K562 (cell line): ENCODE measurements around the gene INPP5D. TPM values are rescaled to one million over a fixed set of nuclear protein-coding genes. Genes with fewer than 3 reads are reported as not detected.

Experiments
- ATAC-seq: fragments of 200-7000 bp; cut with Tn5 transposase; 3 replicates; pipeline ENCODE4 v1.9.1; 2020; ENCODE audit warnings: moderate library complexity
- BruUV-seq: library from RNA; stranded (reverse); fragments of 400-500 nt; replicated peaks from 2 replicates; lab custom pipeline; 2021; lab: Mats Ljungman, UMichigan
- CTCF ChIA-PET: fragments of 300-600 bp; formaldehyde crosslinking; extraction: SDS; loops from one replicate; lab custom pipeline; 2021; ENCODE audit warnings: low intra/inter-chr PET ratio; lab: Yijun Ruan, JAX
- POLR2A ChIA-PET: fragments of 300-600, 350-650 bp; sonication (Branson Sonifier 250); formaldehyde crosslinking; extraction: SDS; loops from one replicate; lab custom pipeline; 2021; ENCODE audit warnings: antibody characterized with exemption, inconsistent platforms; lab: Yijun Ruan, JAX
- DNase-seq, 4 experiments: peaks; one replicate each; pipeline versions ENCODE4 v3.0.0 to v3.0.0-alpha.2; 2011 to 2018; ENCODE audit warnings: low spot score in 3 of 4, mixed read lengths in 3 of 4; ENCODE audit errors: extremely low read depth in 1 of 4
- FAIRE-seq: peaks from 2 replicates; lab custom pipeline; 2011; peaks lifted over from hg19 to GRCh38; lab: Jason Lieb, UNC
- H2AFZ ChIP-seq: 2 replicates; pipeline ENCODE4 v1.6.0; 2011; ENCODE audit warnings: low read depth, low read length, control low read depth, inconsistent platforms
- H3K27ac ChIP-seq: fragments of 200-600 bp; 3 replicates; pipeline ENCODE4 v1.8.0; 2011; ENCODE audit warnings: low read depth, mild to moderate bottlenecking, control low read depth, inconsistent platforms, low read length, moderate library complexity, mixed read lengths; ENCODE audit errors: extremely low read depth
- H3K27me3 ChIP-seq, 2 experiments: fragments of 300-600 bp in 1 of 2; 2 replicates in 1 of 2; 3 replicates in 1 of 2; pipeline versions ENCODE4 v1.6.0 to v1.8.0; 2011; ENCODE audit warnings: inconsistent platforms in 2 of 2, low read length in 2 of 2, mild to moderate bottlenecking in 1 of 2, mixed read lengths in 1 of 2, moderate library complexity in 1 of 2; ENCODE audit not compliant: control insufficient read depth in 2 of 2, insufficient read depth in 2 of 2
- H3K36me3 ChIP-seq: fragments of 300-600 bp; 3 replicates; pipeline ENCODE4 v1.8.0; 2011; ENCODE audit warnings: mild to moderate bottlenecking, low read length, inconsistent platforms; ENCODE audit not compliant: control insufficient read depth, insufficient read depth
- H3K4me1 ChIP-seq, 2 experiments: fragments of 200-600 bp in 1 of 2; replicated peaks in 1 of 2; 2 replicates in 1 of 2; 3 replicates in 1 of 2; pipeline versions ENCODE4 v1.5.1 to v1.8.0; 2011; ENCODE audit warnings: inconsistent platforms in 2 of 2, low read length in 2 of 2, mild to moderate bottlenecking in 1 of 2, mixed read lengths in 1 of 2, moderate library complexity in 1 of 2; ENCODE audit not compliant: control insufficient read depth in 2 of 2, insufficient read depth in 2 of 2
- H3K4me2 ChIP-seq: 2 replicates; pipeline ENCODE4 v1.6.1; 2011; ENCODE audit warnings: low read length, control low read depth, inconsistent platforms, mixed read lengths; ENCODE audit not compliant: insufficient read depth
- H3K4me3 ChIP-seq: fragments of 200-600 bp; sonication (generic), shearing (Covaris generic); 2 replicates; pipeline ENCODE4 v1.5.1; 2016; ENCODE audit warnings: control low read depth, inconsistent platforms
- H3K79me2 ChIP-seq: fragments of 200-600 bp; 3 replicates; pipeline ENCODE4 v1.8.0; 2011; ENCODE audit warnings: low read length, inconsistent platforms; ENCODE audit not compliant: control insufficient read depth, insufficient read depth
- H3K9ac ChIP-seq, 2 experiments: 2 replicates each; pipeline versions ENCODE4 v1.6.0 to v1.6.1; 2011; ENCODE audit warnings: low read depth in 2 of 2, low read length in 2 of 2, control low read depth in 1 of 2, inconsistent platforms in 1 of 2, mild to moderate bottlenecking in 1 of 2, mixed read lengths in 1 of 2; ENCODE audit not compliant: insufficient read depth in 1 of 2
- H3K9me1 ChIP-seq: one replicate; pipeline ENCODE4 v1.6.0; 2011; ENCODE audit warnings: inconsistent platforms, mild to moderate bottlenecking, low read length, moderate library complexity; ENCODE audit not compliant: control insufficient read depth, insufficient read depth
- H3K9me3 ChIP-seq: replicated peaks from 2 replicates; pipeline ENCODE4 v1.5.1; 2011; ENCODE audit warnings: low read depth, low read length, inconsistent platforms; ENCODE audit not compliant: control insufficient read depth, insufficient read depth
- H4K20me1 ChIP-seq: replicated peaks from 2 replicates; pipeline ENCODE4 v1.6.1; 2011; ENCODE audit warnings: low read length, inconsistent platforms, mixed read lengths; ENCODE audit not compliant: control insufficient read depth, insufficient read depth
- CEBPG ChIP-seq, 3 experiments: fragments of 200-800 bp in 1 of 3; sonication (Bioruptor generic) in 1 of 3; sonication (generic) in 1 of 3; formaldehyde crosslinking in 1 of 3; IDR thresholded peaks in 2 of 3; conservative IDR thresholded peaks in 1 of 3; 2 replicates each; pipeline versions ENCODE4 v1.6.1 to v1.8.0; 2016 to 2022; ENCODE audit warnings: missing compliant biosample characterization in 2 of 3, missing genetic modification characterization in 2 of 3, mild to moderate bottlenecking in 1 of 3, missing genetic modification reagents in 1 of 3
- ELF4 ChIP-seq: fragments of 450-650 bp; formaldehyde crosslinking; IDR thresholded peaks from 2 replicates; pipeline ENCODE4 v1.4.0; 2022; ENCODE audit warnings: missing genetic modification characterization
- FOXA1 ChIP-seq: fragments of 450-650 bp; IDR thresholded peaks from 2 replicates; pipeline ENCODE4 v1.6.1; 2016; ENCODE audit warnings: mild to moderate bottlenecking, borderline replicate concordance
- FOXM1 ChIP-seq, 2 experiments: fragments of 450-650 bp in 1 of 2; sonication (generic) in 1 of 2; formaldehyde crosslinking in 1 of 2; IDR thresholded peaks; 2 replicates each; pipeline versions ENCODE4 v1.6.1 to v1.9.0; 2017 to 2022; ENCODE audit warnings: low read depth in 2 of 2, mild to moderate bottlenecking in 2 of 2, missing genetic modification reagents in 1 of 2, moderate library complexity in 1 of 2
- KLF16 ChIP-seq: IDR thresholded peaks from 2 replicates; pipeline ENCODE4 v1.6.1; 2016; ENCODE audit warnings: antibody characterized with exemption
- MECOM ChIP-seq: fragments of 250-450 bp; sonication (Bioruptor Pico); IDR thresholded peaks from 2 replicates; pipeline ENCODE4 v1.8.0; 2022; ENCODE audit warnings: inconsistent platforms
- OTX1 ChIP-seq: fragments of 450-650 bp; formaldehyde crosslinking; IDR thresholded peaks from 2 replicates; pipeline ENCODE4 v1.4.0; 2022; ENCODE audit warnings: mild to moderate bottlenecking
- PML ChIP-seq: IDR thresholded peaks from 2 replicates; pipeline ENCODE4 v1.6.1; 2012; ENCODE audit warnings: low read length, inconsistent platforms
- RFX5 ChIP-seq: IDR thresholded peaks from 2 replicates; pipeline ENCODE4 v1.6.1; 2011; ENCODE audit warnings: low read depth, mild to moderate bottlenecking, improper control_type of control experiment, low read length
- RFX7 ChIP-seq: fragments of 250-450 bp; sonication (Bioruptor Pico); IDR thresholded peaks from 2 replicates; pipeline ENCODE4 v1.5.1; 2021; ENCODE audit warnings: mild to moderate bottlenecking
- U2AF1 ChIP-seq: fragments of 200-400 bp; formaldehyde crosslinking; optimal IDR thresholded peaks from 2 replicates; pipeline ENCODE3; 2017; ENCODE audit warnings: mild to moderate bottlenecking, low read depth, low read length, moderate library complexity
- ZC3H8 ChIP-seq: fragments of 450-650 bp; IDR thresholded peaks from 2 replicates; pipeline ENCODE4 v1.6.1; 2017
- ZFPM2 ChIP-seq: fragments of 250-450 bp; sonication (Bioruptor Pico); IDR thresholded peaks from 2 replicates; pipeline ENCODE4 v1.5.1; 2022; ENCODE audit warnings: mild to moderate bottlenecking
- ZNF239 ChIP-seq: fragments of 250-450 bp; sonication (Bioruptor Pico); IDR thresholded peaks from 2 replicates; pipeline ENCODE4 v1.4.0; 2020; ENCODE audit warnings: mild to moderate bottlenecking
- ZNF408 ChIP-seq: fragments of 250-450 bp; sonication (Bioruptor Pico); IDR thresholded peaks from 2 replicates; pipeline ENCODE4 v1.4.0; 2020; ENCODE audit warnings: low read depth, mild to moderate bottlenecking, moderate library complexity
- WGBS: fragments of 100-300 bp; shearing (Covaris generic); methylation state at CpG from one replicate; pipeline ENCODE4 v1.1.6; 2016; ENCODE audit warnings: low coverage, mixed read lengths; ENCODE audit not compliant: insufficient coverage; ENCODE audit errors: missing lambda C conversion rate; 5-methylcytosine and 5-hydroxymethylcytosine counted together
- in situ Hi-C: fragments of 300-500 bp; cut with MboI; formaldehyde crosslinking; loops from 4 replicates; pipeline ENCODE4 v1.15.0; 2018; ENCODE audit warnings: inconsistent platforms, mixed read lengths
- intact Hi-C: fragments of 100-400 bp; cut with micrococcal nuclease; formaldehyde crosslinking; loops from 2 replicates; pipeline ENCODE4 v1.14.2; 2022
- polyA plus RNA-seq, 8 experiments: library from polyadenylated mRNA; depleted of rRNA in 4 of 8; stranded (reverse) in 5 of 8; unstranded in 3 of 8; fragments of >200 nt; fragmentation: Nextera tagmentation in 2 of 8; fragmentation: Illumina TruSeq in 1 of 8; extraction: Ambion mirVana in 2 of 8; extraction: Trizol in 1 of 8; gene quantifications; 2 replicates each; pipeline versions ENCODE4 v1.2.1 to v1.2.3, GENCODE V29; 2011 to 2014; ENCODE audit warnings: inconsistent platforms in 1 of 8, missing spikeins in 1 of 8
- total RNA-seq, 7 experiments: library from RNA; depleted of rRNA in 6 of 7; stranded (reverse); fragments of >200 nt in 6 of 7; fragmentation: Illumina TruSeq in 2 of 7; extraction: Trizol in 2 of 7; gene quantifications; 2 replicates each; pipeline versions ENCODE4 v1.2.1 to v1.2.3, GENCODE V29; 2011 to 2021; ENCODE audit warnings: low replicate concordance in 1 of 7
- TF ChIP-seq, protein P1 (sequence below): sonication (generic); formaldehyde crosslinking; IDR thresholded peaks from 2 replicates; pipeline ENCODE4 v1.4.0; 2020; ENCODE audit warnings: mild to moderate bottlenecking, missing genetic modification reagents
- TF ChIP-seq, protein P2 (sequence below): sonication (generic); formaldehyde crosslinking; IDR thresholded peaks from 2 replicates; pipeline ENCODE4 v1.9.0; 2022; ENCODE audit warnings: mild to moderate bottlenecking, missing genetic modification reagents
- TF ChIP-seq, protein P3 (sequence below): fragments of 250-450 bp; sonication (Bioruptor Pico); IDR thresholded peaks from 2 replicates; pipeline ENCODE4 v1.9.0; 2021; ENCODE audit warnings: mild to moderate bottlenecking
- TF ChIP-seq, protein P4 (sequence below): fragments of 450-650 bp; IDR thresholded peaks from 2 replicates; pipeline ENCODE4 v1.7.0; 2016; ENCODE audit warnings: borderline replicate concordance

Gene INPP5D
- total and polyA plus RNA-seq, 9 of the 15 experiments (the other 6 are each of a cell fraction or from before 2014, with no cell fraction given), result 0.55 to 6.2 (median 2.2) TPM

DNA sequence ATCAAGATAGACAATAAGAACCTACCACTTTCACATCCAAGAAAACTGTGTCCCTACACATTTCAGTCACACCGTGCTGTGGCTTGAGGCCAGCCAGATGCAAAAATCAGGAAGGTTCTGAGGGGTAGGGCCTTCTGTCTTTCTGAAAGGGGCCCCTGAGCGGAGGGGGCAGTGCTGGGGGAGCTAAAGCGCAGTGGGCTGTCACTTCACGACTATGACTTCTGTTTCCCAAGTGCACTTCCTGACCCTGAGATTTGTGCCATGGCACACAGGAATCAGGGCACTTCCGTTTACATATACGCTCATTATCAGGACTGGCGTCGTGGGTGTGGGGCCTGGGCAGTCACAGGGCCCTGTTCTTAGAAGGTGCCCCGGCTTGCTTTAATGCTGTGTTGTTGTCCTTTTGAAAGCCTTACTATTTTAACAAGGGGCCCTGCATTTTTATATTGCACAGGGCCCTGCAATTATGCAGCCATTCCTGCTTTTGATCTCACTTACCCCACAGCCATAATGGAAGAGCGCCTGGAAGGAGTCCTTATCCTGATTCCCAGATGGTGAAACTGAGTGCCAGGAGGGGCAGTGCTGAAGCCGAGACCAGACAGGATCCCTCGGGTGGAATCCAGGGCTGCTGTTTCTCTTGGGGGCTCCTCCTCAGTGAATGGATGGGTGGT, 47.7 kb upstream of the INPP5D start:
- H3K4me1 ChIP-seq, result no peaks in the 10 kb centered on the region
- H3K36me3 ChIP-seq, result no peaks in the 10 kb centered on the region
- CTCF ChIA-PET, result no interaction called here
- POLR2A ChIA-PET, result interaction anchor here (0.6 to 0.7 kb wide), 2 partner anchors 35 to 123 kb away, joined by 3 read pairs; no protein-coding TSS in a partner anchor
- in situ Hi-C loops (no loop called here), intact Hi-C loops (no loop called here)
- H3K9me1 ChIP-seq, result no peaks in the 10 kb centered on the region
- H4K20me1 ChIP-seq, result no peaks in the 10 kb centered on the region
- no peak overlapping the region for H3K4me3 ChIP-seq
- H3K27me3 ChIP-seq, result peaks cover 0 to 15% of the 10 kb centered on the region in 2 experiments; a peak in 2 of 5 replicates
- H3K9me3 ChIP-seq, result no peaks in the 10 kb centered on the region
- H3K9ac ChIP-seq, result no peak overlapping the region
- no peak for FAIRE-seq
- H3K27ac ChIP-seq, result no peak overlapping the region
- 9% methylated on average over 11 of the region's 12 CpGs for whole genome bisulfite sequencing
- no peak for ATAC-seq
- H3K4me2 ChIP-seq, result no peak overlapping the region
- DNase-seq, result no peak
- no peak overlapping the region for H2AFZ ChIP-seq
- H3K79me2 ChIP-seq, result no peaks in the 10 kb centered on the region
- no TSS peak for BruUV-seq
- TF ChIP-seq FOXM1 (IDR thresholded peaks at IDR 0.05; ENCODE audit: low read depth), result no peak
- no peak for TF ChIP-seq FOXM1 (CRISPR knock-in tag; IDR thresholded peaks at IDR 0.05; ENCODE audit: low read depth)
- TF ChIP-seq, protein P1, sequence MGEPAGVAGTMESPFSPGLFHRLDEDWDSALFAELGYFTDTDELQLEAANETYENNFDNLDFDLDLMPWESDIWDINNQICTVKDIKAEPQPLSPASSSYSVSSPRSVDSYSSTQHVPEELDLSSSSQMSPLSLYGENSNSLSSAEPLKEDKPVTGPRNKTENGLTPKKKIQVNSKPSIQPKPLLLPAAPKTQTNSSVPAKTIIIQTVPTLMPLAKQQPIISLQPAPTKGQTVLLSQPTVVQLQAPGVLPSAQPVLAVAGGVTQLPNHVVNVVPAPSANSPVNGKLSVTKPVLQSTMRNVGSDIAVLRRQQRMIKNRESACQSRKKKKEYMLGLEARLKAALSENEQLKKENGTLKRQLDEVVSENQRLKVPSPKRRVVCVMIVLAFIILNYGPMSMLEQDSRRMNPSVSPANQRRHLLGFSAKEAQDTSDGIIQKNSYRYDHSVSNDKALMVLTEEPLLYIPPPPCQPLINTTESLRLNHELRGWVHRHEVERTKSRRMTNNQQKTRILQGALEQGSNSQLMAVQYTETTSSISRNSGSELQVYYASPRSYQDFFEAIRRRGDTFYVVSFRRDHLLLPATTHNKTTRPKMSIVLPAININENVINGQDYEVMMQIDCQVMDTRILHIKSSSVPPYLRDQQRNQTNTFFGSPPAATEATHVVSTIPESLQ (CRISPR knock-in tag), result no peak
- TF ChIP-seq ZC3H8, result no peak
- TF ChIP-seq, protein P2, sequence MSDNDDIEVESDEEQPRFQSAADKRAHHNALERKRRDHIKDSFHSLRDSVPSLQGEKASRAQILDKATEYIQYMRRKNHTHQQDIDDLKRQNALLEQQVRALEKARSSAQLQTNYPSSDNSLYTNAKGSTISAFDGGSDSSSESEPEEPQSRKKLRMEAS (CRISPR knock-in tag), result no peak
- TF ChIP-seq KLF16, result no peak
- TF ChIP-seq, protein P3, sequence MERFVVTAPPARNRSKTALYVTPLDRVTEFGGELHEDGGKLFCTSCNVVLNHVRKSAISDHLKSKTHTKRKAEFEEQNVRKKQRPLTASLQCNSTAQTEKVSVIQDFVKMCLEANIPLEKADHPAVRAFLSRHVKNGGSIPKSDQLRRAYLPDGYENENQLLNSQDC (CRISPR knock-in tag), result no peak
- no peak for TF ChIP-seq RFX7
- TF ChIP-seq PML, result no peak
- TF ChIP-seq ZNF239 (CRISPR knock-in tag), result no peak
- no peak for TF ChIP-seq FOXA1
- TF ChIP-seq, protein P4, sequence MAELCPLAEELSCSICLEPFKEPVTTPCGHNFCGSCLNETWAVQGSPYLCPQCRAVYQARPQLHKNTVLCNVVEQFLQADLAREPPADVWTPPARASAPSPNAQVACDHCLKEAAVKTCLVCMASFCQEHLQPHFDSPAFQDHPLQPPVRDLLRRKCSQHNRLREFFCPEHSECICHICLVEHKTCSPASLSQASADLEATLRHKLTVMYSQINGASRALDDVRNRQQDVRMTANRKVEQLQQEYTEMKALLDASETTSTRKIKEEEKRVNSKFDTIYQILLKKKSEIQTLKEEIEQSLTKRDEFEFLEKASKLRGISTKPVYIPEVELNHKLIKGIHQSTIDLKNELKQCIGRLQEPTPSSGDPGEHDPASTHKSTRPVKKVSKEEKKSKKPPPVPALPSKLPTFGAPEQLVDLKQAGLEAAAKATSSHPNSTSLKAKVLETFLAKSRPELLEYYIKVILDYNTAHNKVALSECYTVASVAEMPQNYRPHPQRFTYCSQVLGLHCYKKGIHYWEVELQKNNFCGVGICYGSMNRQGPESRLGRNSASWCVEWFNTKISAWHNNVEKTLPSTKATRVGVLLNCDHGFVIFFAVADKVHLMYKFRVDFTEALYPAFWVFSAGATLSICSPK, result no peak
- TF ChIP-seq CEBPG (CRISPR knock-in tag; IDR thresholded peaks at IDR 0.05), result no peak
- no peak for TF ChIP-seq CEBPG (tag; conservative IDR thresholded peaks at IDR 0.05 in 1 of 2, IDR thresholded peaks at IDR 0.05 in 1 of 2)
- no peak for TF ChIP-seq MECOM (CRISPR knock-in tag)
- no peak for TF ChIP-seq U2AF1
- no peak for TF ChIP-seq RFX5
- no peak for TF ChIP-seq ZFPM2
- no peak for TF ChIP-seq ELF4
- no peak for TF ChIP-seq ZNF408
- no peak for TF ChIP-seq OTX1 (CRISPR knock-in tag)
